ENCODE measurements around the gene ANKRD33B.

ANKRD33B gene

DNA sequence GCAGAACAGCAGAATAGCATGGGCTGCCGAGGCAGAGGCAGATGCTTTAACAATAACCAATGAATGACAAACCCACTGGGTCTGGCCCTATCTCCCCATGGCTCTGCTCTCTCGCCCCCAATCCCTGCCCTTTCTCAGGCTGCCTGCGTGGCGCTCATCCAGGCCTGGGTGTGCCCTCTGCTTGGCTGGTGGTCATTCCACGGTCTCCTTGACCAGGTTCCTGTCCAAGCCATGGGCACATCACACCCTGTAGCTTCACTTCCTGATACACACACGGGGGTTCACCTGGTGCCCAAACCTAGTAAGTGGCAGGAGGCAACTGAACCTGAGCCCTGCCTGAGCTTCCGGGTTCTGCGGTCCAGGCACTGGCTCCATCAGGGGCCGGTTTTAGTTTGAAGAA is 109.5 kb downstream of the ANKRD33B start:
- Histone ChIP-seq H3K9ac (ENCODE audit: low read length) (no peak overlapping the region), H3K9me3 (ENCODE audit: control insufficient read depth, insufficient read depth, low read depth, low read length) (no peaks in the 10 kb centered on the region), H3K36me3 (ENCODE audit: control insufficient read depth, insufficient read depth, low read length) (peaks cover 9% of the 10 kb centered on the region), H3K4me1 (ENCODE audit: control insufficient read depth, insufficient read depth, low read length) (no peaks in the 10 kb centered on the region), H3K27ac (ENCODE audit: low read depth, low read length) (no peak overlapping the region), H3K27me3 (ENCODE audit: control insufficient read depth, insufficient read depth, low read length) (no peaks in the 10 kb centered on the region), H3K4me3 (ENCODE audit: low read depth, low read length) (no peak overlapping the region)

DNA sequence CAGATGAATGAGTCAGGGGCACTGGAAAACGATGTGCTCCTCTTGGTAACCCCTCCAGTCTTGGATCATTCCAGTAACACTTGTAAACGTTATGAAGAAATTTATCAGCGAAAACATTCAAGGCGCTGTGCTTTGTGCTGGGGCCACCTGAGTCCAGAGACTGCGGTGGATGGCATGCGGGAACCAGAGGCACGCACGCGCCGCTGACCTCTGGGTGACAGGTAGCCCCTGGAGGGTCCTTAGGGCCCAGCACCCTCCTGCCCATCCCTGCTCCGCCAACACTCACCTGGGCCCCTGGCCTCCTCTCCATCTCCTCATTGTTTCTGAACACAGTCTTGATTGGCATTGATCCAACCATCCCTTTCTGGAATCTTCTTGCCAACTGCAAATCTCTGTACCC is 110.2 kb downstream of the ANKRD33B start:
- Histone ChIP-seq H3K9ac (ENCODE audit: low read length) (no peak overlapping the region), H3K4me1 (ENCODE audit: control insufficient read depth, insufficient read depth, low read length) (no peaks in the 10 kb centered on the region), H3K4me3 (ENCODE audit: low read depth, low read length) (no peak overlapping the region), H3K36me3 (ENCODE audit: control insufficient read depth, insufficient read depth, low read length) (peaks cover 10% of the 10 kb centered on the region), H3K27ac (ENCODE audit: low read depth, low read length) (no peak overlapping the region), H3K9me3 (ENCODE audit: control insufficient read depth, insufficient read depth, low read depth, low read length) (no peaks in the 10 kb centered on the region), H3K27me3 (ENCODE audit: control insufficient read depth, insufficient read depth, low read length) (no peaks in the 10 kb centered on the region)

DNA sequence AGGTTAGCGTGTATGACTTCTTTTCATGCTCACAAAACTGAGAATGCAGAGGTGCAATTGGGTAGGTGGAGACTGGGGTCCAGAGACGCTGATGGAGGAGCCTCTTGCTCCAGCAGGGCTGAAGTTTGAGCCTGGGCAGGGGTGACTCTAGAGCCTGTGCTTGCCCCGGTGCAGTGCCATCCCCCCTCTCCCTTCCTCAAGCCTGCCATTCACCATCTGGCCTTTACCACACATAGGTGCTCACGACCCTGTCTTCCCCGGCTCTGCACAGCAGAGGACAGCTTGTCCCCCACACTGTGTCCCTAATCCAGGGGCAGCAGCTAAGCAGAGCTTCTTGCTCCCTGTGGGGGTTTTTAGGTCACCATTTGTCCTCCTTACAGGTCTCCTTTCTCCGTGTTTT is 110.7 kb downstream of the ANKRD33B start:
- peaks cover 12% of the 10 kb centered on the region for H3K36me3 ChIP-seq (ENCODE audit: control insufficient read depth, insufficient read depth, low read length)
- H3K9me3 ChIP-seq (ENCODE audit: control insufficient read depth, insufficient read depth, low read depth, low read length): no peaks in the 10 kb centered on the region
- no peak overlapping the region for H3K9ac ChIP-seq (ENCODE audit: low read length)
- H3K27me3 ChIP-seq (ENCODE audit: control insufficient read depth, insufficient read depth, low read length): no peaks in the 10 kb centered on the region
- H3K27ac ChIP-seq (ENCODE audit: low read depth, low read length): no peak overlapping the region
- H3K4me1 ChIP-seq (ENCODE audit: control insufficient read depth, insufficient read depth, low read length): no peaks in the 10 kb centered on the region
- no peak overlapping the region for H3K4me3 ChIP-seq (ENCODE audit: low read depth, low read length)

DNA sequence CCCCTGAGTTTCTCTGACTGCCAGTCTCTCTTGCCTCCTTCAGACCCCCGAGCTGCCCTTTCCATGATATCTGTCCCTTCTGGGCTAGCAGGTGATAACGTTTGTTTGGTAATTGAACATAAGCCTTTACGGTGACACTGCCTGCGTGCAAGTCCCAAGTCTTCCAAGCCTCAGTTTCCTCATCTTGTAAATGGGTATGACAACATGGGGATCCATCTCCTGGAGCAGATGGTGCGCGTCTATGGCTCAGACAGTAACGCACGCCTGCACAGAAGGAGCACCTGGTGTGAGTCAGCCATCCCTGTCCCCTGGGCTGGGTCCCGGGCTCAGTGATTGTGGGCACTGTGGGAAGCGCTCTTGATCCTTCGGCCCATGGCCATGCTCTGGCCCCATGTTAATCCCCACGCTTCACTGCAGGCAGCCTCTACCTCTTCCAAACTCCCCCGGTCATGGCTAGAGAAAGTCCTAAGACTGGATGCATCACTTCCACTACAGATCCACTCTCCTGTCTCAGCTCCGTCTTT is 111.4 kb downstream of the ANKRD33B start:
- Histone ChIP-seq H3K4me1 (ENCODE audit: control insufficient read depth, insufficient read depth, low read length) (no peaks in the 10 kb centered on the region), H3K36me3 (ENCODE audit: control insufficient read depth, insufficient read depth, low read length) (peaks cover 19% of the 10 kb centered on the region), H3K4me3 (ENCODE audit: low read depth, low read length) (no peak overlapping the region), H3K27me3 (ENCODE audit: control insufficient read depth, insufficient read depth, low read length) (no peaks in the 10 kb centered on the region), H3K9ac (ENCODE audit: low read length) (no peak overlapping the region), H3K9me3 (ENCODE audit: control insufficient read depth, insufficient read depth, low read depth, low read length) (no peaks in the 10 kb centered on the region), H3K27ac (ENCODE audit: low read depth, low read length) (no peak overlapping the region)

DNA sequence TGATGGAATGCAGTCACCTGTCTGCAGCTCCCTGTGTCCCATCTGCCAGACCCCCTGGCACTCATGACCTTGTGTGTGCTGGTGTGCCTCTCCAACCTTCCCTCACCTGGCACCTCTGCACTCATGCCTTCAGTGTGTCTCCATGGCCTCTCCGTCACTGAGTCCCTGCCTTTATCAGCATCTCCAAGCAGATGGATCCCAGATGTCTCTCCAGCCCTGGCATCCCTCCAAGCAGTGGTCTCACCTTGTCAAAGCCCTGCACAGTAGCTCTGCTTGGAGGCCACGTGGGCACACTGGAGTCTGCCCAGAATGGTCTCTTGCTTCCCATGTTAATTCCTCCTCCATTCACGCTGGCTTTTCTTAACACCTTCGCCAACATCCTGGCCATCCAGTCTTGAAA is 112.4 kb downstream of the ANKRD33B start:
- H3K9me3 ChIP-seq (ENCODE audit: control insufficient read depth, insufficient read depth, low read depth, low read length): no peaks in the 10 kb centered on the region
- no peaks in the 10 kb centered on the region for H3K4me1 ChIP-seq (ENCODE audit: control insufficient read depth, insufficient read depth, low read length)
- H3K27ac ChIP-seq (ENCODE audit: low read depth, low read length): no peak overlapping the region
- peaks cover 25% of the 10 kb centered on the region for H3K36me3 ChIP-seq (ENCODE audit: control insufficient read depth, insufficient read depth, low read length)
- H3K4me3 ChIP-seq (ENCODE audit: low read depth, low read length): no peak overlapping the region
- H3K9ac ChIP-seq (ENCODE audit: low read length): no peak overlapping the region
- no peaks in the 10 kb centered on the region for H3K27me3 ChIP-seq (ENCODE audit: control insufficient read depth, insufficient read depth, low read length)

DNA sequence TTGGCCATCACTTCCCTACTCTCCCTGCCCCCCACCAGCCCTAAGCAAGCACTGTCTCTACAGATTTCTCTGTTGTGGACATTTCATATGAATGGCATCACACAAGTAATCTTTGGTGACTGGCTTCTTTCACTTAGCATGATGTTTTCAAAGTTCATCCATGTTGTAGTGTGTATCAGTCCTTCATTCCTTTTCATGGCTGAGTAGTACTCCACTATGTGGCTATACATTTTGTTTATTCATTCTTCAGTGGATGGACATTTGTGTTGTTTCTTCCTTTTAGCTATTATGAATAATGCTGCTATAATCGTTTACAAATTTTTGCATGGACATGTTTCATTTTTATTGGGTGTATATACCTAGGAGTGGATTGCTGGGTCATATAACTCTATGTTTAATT is 113.1 kb downstream of the ANKRD33B start:
- Histone ChIP-seq H3K9me3 (ENCODE audit: control insufficient read depth, insufficient read depth, low read depth, low read length) (no peaks in the 10 kb centered on the region), H3K36me3 (ENCODE audit: control insufficient read depth, insufficient read depth, low read length) (peaks cover 29% of the 10 kb centered on the region), H3K4me3 (ENCODE audit: low read depth, low read length) (no peak overlapping the region), H3K27ac (ENCODE audit: low read depth, low read length) (no peak overlapping the region), H3K27me3 (ENCODE audit: control insufficient read depth, insufficient read depth, low read length) (no peaks in the 10 kb centered on the region), H3K4me1 (ENCODE audit: control insufficient read depth, insufficient read depth, low read length) (no peaks in the 10 kb centered on the region), H3K9ac (ENCODE audit: low read length) (no peak overlapping the region)

DNA sequence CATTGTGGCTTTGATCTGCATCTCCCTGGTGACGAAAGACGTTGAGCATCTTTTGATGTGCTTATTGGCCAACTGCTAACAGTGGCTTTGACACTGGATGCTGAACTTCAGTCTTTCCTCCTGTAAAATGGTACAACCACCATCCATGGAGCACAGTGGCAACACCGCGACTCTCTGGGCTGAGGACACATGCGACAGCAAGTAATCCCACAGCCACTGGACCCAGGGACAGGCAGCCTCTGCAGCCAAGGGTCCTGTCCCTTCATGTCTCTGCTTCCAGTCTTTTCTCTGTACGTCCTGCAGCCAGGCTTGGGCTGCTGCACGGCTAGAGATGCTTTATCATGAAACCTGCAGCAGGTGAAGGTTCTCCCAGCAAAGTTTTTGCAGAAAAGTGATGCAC is 113.7 kb downstream of the ANKRD33B start:
- H3K27me3 ChIP-seq (ENCODE audit: control insufficient read depth, insufficient read depth, low read length): no peaks in the 10 kb centered on the region
- H3K4me3 ChIP-seq (ENCODE audit: low read depth, low read length): no peak overlapping the region
- H3K36me3 ChIP-seq (ENCODE audit: control insufficient read depth, insufficient read depth, low read length): peaks cover 34% of the 10 kb centered on the region
- no peak overlapping the region for H3K27ac ChIP-seq (ENCODE audit: low read depth, low read length)
- H3K9ac ChIP-seq (ENCODE audit: low read length): no peak overlapping the region
- no peaks in the 10 kb centered on the region for H3K9me3 ChIP-seq (ENCODE audit: control insufficient read depth, insufficient read depth, low read depth, low read length)
- H3K4me1 ChIP-seq (ENCODE audit: control insufficient read depth, insufficient read depth, low read length): no peaks in the 10 kb centered on the region

DNA sequence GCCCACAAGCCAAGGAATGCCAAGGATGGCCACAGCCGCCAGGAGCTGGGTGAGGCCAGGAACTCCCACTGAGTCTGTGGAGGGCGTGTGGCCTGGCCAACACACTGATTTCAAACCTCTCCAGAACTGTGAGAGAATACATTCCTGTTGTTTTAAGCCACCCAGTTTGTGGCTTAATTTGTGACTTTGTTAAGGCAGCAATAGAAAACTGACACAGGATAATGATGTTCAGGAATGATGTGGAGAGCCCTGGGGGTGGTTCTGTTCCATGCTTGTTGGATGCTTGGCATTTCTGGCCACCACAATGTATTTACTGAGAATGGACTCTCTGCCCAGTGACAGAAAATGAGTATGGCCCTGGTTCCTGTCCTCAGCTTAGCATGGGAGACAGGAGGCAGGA is 114.4 kb downstream of the ANKRD33B start:
- no peak overlapping the region for H3K27ac ChIP-seq (ENCODE audit: low read depth, low read length)
- H3K4me3 ChIP-seq (ENCODE audit: low read depth, low read length): no peak overlapping the region
- H3K9me3 ChIP-seq (ENCODE audit: control insufficient read depth, insufficient read depth, low read depth, low read length): no peaks in the 10 kb centered on the region
- peaks cover 41% of the 10 kb centered on the region for H3K36me3 ChIP-seq (ENCODE audit: control insufficient read depth, insufficient read depth, low read length)
- no peaks in the 10 kb centered on the region for H3K27me3 ChIP-seq (ENCODE audit: control insufficient read depth, insufficient read depth, low read length)
- H3K9ac ChIP-seq (ENCODE audit: low read length): no peak overlapping the region
- no peaks in the 10 kb centered on the region for H3K4me1 ChIP-seq (ENCODE audit: control insufficient read depth, insufficient read depth, low read length)

DNA sequence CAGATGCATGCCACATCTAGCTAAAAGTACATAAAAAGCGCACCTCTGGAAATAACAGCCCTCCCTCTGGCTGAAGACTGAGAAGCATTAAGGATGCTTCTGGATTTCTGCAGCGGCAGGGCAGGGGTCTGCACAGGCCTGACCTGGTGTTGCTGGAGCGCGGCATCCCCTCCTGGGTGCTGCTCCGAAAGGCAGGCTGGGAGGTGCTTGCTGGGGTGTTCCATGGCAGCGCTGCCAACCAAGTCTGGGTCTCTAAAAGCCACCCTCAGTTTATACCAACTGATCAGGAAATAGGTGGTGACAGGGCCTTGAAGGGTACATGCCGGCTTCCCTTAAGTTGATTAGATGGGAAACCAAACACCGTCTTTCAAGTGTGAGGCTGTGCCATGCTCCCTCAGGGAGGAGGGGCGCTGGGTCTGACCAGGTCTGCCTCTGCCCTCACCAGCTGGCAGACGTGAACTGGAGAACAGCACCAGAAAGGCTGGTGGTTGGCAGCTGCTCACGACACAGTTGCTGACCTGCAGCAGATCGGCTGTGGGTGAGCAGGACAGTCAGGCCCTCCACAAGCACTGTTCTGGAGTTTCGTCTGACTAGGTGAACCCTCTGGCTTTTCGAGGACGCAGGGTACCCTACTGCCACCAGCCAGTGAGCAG is 115.6 kb downstream of the ANKRD33B start:
- no peak overlapping the region for H3K27ac ChIP-seq (ENCODE audit: low read depth, low read length)

DNA sequence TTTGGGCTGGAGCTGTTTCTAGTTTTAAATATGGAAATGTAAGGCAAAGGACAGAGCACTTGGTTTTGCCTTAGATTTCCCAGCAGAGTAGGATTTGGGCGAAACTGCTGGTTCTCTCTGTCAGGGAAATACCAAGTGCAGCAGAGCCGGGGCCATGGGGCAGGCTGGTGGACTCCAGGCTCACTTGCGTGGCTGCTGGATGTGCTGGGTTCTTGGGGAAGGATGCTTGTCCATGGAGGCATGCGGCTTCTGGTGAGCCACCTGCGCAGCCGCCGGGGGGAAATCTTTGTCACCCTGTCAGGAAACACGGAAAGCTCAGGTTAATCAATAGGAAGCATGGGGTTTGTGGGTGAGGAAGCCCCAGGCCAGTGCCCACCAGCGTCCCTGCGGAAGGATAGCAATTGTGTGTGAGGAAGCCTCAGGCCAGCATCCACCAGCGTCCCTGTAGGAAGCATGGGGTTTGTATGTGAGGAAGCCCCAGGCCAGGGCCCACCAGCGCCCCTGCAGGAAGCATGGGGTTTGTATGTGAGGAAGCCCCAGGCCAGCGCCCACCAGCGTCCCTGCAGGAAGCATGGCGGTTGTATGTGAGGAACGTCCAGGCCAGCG is 117.1 kb downstream of the ANKRD33B start:
- H3K4me1 ChIP-seq (ENCODE audit: control insufficient read depth, insufficient read depth, low read length): peaks cover 4% of the 10 kb centered on the region; the same call in 1 of the 2 replicates
- H3K27ac ChIP-seq (ENCODE audit: low read depth, low read length): no peak overlapping the region
- no peaks in the 10 kb centered on the region for H3K9me3 ChIP-seq (ENCODE audit: control insufficient read depth, insufficient read depth, low read depth, low read length)
- no peaks in the 10 kb centered on the region for H3K27me3 ChIP-seq (ENCODE audit: control insufficient read depth, insufficient read depth, low read length)
- peaks cover 41% of the 10 kb centered on the region for H3K36me3 ChIP-seq (ENCODE audit: control insufficient read depth, insufficient read depth, low read length)
- H3K4me3 ChIP-seq (ENCODE audit: low read depth, low read length): no peak overlapping the region
- no peak overlapping the region for H3K9ac ChIP-seq (ENCODE audit: low read length)

More for the DNA sequence above, 115.6 kb downstream of the ANKRD33B start:
- H3K9ac ChIP-seq (ENCODE audit: low read length): no peak overlapping the region
- no peak overlapping the region for H3K4me3 ChIP-seq (ENCODE audit: low read depth, low read length)
- no peaks in the 10 kb centered on the region for H3K9me3 ChIP-seq (ENCODE audit: control insufficient read depth, insufficient read depth, low read depth, low read length)
- H3K27me3 ChIP-seq (ENCODE audit: control insufficient read depth, insufficient read depth, low read length): no peaks in the 10 kb centered on the region
- peaks cover 41% of the 10 kb centered on the region for H3K36me3 ChIP-seq (ENCODE audit: control insufficient read depth, insufficient read depth, low read length)
- H3K4me1 ChIP-seq (ENCODE audit: control insufficient read depth, insufficient read depth, low read length): no peaks in the 10 kb centered on the region
